HG03175 (cell line): Measurements from ENCODE around the gene TDRD15.
"Not testable (repeated sequence)": the region's sequence is repeated elsewhere in the genome, so short reads cannot be mapped to it uniquely, and the experiment has no call there.

ENCODE experiments used
- ATAC-seq: cut with Tn5 transposase; IDR thresholded peaks from one replicate; pipeline ENCODE4 v1.9.1; 2021; ENCODE audit warnings: mild to moderate bottlenecking, moderate library complexity; ENCODE audit not compliant: unreplicated experiment

TDRD15 gene

GRCh38 chr2:21142149-21142548, 18.4 kb downstream of the TDRD15 start:
- ATAC-seq: no peak

- ATAC-seq: no peak
Observed at GRCh38 chr2:21146638-21147037, 22.9 kb downstream of the TDRD15 start.

DNA sequence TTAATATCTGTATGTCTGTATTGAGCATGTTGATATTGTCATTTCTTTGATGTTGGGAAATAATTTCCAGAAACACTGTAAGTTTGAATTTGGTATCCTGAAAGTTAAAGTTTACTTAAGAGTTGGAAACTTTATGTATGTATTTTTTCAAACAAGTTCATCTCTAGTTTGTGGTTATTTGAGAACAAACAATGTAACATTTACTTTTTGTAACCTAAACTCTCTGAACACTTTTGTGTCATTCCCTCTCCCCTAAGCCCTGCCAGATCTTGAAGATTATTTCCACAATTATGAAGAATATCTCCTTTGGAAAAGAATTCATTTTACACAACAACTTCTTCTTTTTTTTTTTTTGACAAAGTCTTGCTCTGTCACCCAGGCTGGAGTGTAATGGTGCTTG, 24.9 kb downstream of the TDRD15 start:
- no peak for ATAC-seq

DNA sequence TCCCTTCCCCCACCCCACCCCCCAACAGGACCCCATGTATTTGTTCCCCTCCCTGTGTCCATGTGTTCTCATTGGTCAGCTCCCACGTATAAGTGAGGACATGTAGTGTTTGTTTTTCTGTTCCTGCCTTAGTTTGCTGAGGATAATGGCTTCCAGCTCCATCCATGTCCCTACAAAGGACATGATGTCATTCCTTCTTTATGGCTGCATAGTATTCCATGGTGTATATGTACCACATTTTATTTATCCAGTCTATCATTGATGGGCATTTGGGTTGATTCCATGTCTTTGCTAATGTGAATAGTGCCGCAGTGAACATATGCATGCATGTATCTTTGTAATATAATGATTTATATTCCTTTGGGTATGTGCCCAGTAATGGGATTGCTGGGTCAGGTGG, 27.5 kb downstream of the TDRD15 start:
- ATAC-seq: not testable (repeated sequence)

GRCh38 chr2:21155365-21156136, 31.8 kb downstream of the TDRD15 start:
- ATAC-seq: no peak

- no peak for ATAC-seq
Observed at GRCh38 chr2:21161122-21161521, 37.4 kb downstream of the TDRD15 start.

- no peak for ATAC-seq
Observed at GRCh38 chr2:21161832-21162614, 38.3 kb downstream of the TDRD15 start.

- ATAC-seq: no peak
Observed at GRCh38 chr2:21162615-21162878, 38.8 kb downstream of the TDRD15 start.

DNA sequence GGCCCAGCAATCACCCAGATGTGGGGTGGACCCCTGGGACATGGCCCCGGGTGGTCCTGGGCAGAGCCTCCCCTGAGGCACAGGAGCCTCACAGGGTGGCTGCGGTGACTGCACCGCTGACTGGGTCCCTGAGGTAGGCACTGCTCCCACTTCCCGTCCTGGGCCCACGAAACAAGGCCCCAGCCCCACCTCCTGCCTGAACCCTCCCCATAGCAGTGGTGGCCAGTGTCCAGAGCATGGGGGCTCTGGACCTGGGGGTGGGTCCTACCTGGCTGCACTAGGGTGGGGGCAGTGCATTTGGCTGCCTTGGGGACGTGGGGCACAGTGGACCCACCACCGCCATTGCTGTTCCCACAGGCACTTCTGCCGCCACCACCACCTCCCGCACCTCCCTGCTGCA, 39.4 kb downstream of the TDRD15 start:
- no peak for ATAC-seq

GRCh38 chr2:21165350-21165749, 41.6 kb downstream of the TDRD15 start:
- ATAC-seq: no peak

- ATAC-seq: no peak
Observed at GRCh38 chr2:21175895-21176646, 52.3 kb downstream of the TDRD15 start.

- ATAC-seq: no peak
Observed at GRCh38 chr2:21181957-21182356, 58.2 kb downstream of the TDRD15 start.

- no peak for ATAC-seq
Observed at GRCh38 chr2:21183306-21183705, 59.5 kb downstream of the TDRD15 start.

DNA sequence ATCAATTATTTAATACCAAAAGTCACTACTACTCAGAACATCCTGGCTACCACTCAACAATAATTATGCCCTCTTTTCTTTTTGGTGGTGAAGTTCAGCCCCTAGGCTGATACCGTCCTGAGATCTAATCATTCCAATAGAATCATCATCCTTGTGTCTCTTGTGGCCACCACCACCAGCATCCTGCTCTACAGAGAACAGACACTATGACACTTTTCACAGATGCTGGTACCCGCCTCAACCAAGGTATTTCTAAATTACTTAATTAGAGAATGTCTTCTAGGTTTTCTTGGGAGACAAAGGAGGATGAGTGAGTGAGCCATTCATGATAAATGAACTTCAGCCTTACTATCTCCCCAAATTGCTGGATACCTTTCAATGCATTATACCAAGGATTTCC, 60.0 kb downstream of the TDRD15 start:
- ATAC-seq: no peak

- ATAC-seq: no peak
Observed at GRCh38 chr2:21191535-21191934, 67.8 kb downstream of the TDRD15 start.
